Fibroblast of lung (primary cell): Measurements from ENCODE around the gene DYNLT1. TPM values are rescaled to one million over a fixed set of nuclear protein-coding genes. Genes with fewer than 3 reads are reported as not detected.

Experiments
- DNase-seq, 2 donors: peaks; one replicate each; pipeline versions ENCODE4 v3.0.0 to v3.0.0-alpha.2; 2010; ENCODE audit warnings: low read depth in 2 of 2
- H2AFZ ChIP-seq: 2 replicates; pipeline ENCODE4 v1.5.1; 2012; ENCODE audit warnings: low read length, control low read depth, inconsistent platforms
- H3K27ac ChIP-seq: 2 replicates; pipeline ENCODE4 v1.5.1; 2011; ENCODE audit warnings: low read length, control low read depth; ENCODE audit not compliant: insufficient read depth
- H3K27me3 ChIP-seq: 2 replicates; pipeline ENCODE4 v1.5.1; 2011; ENCODE audit warnings: mild to moderate bottlenecking, low read length; ENCODE audit not compliant: control insufficient read depth, insufficient read depth
- H3K36me3 ChIP-seq: 2 replicates; pipeline ENCODE4 v1.5.1; 2011; ENCODE audit warnings: low read length; ENCODE audit not compliant: control insufficient read depth, insufficient read depth
- H3K4me1 ChIP-seq: 2 replicates; pipeline ENCODE4 v1.5.1; 2011; ENCODE audit warnings: low read length; ENCODE audit not compliant: control insufficient read depth, insufficient read depth; ENCODE audit errors: extremely low read depth
- H3K4me2 ChIP-seq: 2 replicates; pipeline ENCODE4 v1.5.1; 2011; ENCODE audit warnings: low read length, control low read depth; ENCODE audit not compliant: insufficient read depth; ENCODE audit errors: extremely low read depth
- H3K4me3 ChIP-seq, 4 experiments: fragments of 200-600 bp in 1 of 4; sonication (generic) in 1 of 4; replicated peaks in 1 of 4; 2 replicates each; pipeline ENCODE4 v1.5.1; 2011 to 2016; ENCODE audit warnings: low read length in 4 of 4, low read depth in 3 of 4, mild to moderate bottlenecking in 3 of 4, control low read depth in 2 of 4, inconsistent platforms in 1 of 4, mixed read lengths in 1 of 4; ENCODE audit not compliant: insufficient read depth in 1 of 4; ENCODE audit errors: control extremely low read depth in 1 of 4
- H3K79me2 ChIP-seq: 2 replicates; pipeline ENCODE4 v1.5.1; 2012; ENCODE audit warnings: mild to moderate bottlenecking, low read length, inconsistent platforms; ENCODE audit not compliant: control insufficient read depth, insufficient read depth
- H3K9ac ChIP-seq: 2 replicates; pipeline ENCODE4 v1.5.1; 2011; ENCODE audit warnings: mild to moderate bottlenecking, low read length, control low read depth; ENCODE audit not compliant: insufficient read depth
- H3K9me3 ChIP-seq: 2 replicates; pipeline ENCODE4 v1.5.1; 2012; ENCODE audit warnings: low read depth, low read length; ENCODE audit not compliant: control insufficient read depth, insufficient read depth
- H4K20me1 ChIP-seq: 2 replicates; pipeline ENCODE4 v1.5.1; 2011; ENCODE audit warnings: low read length; ENCODE audit not compliant: control insufficient read depth, insufficient read depth; ENCODE audit errors: extremely low read depth
- CTCF ChIP-seq, 2 donors: IDR thresholded peaks in 1 of 2; conservative IDR thresholded peaks in 1 of 2; 1 replicate in 1 of 2; 2 replicates in 1 of 2; pipeline ENCODE4 v1.5.1; 2011 to 2012; ENCODE audit warnings: low read length in 2 of 2, control low read depth in 1 of 2, inconsistent platforms in 1 of 2, low read depth in 1 of 2, mild to moderate bottlenecking in 1 of 2
- EZH2 ChIP-seq: IDR thresholded peaks from 2 replicates; pipeline ENCODE4 v1.5.1; 2012; ENCODE audit warnings: low read length, control low read depth, mild to moderate bottlenecking; ENCODE audit errors: missing control alignments
- polyA minus RNA-seq: library from RNA; depleted of rRNA, polyadenylated mRNA; stranded (reverse); fragments of >200 nt; gene quantifications from 2 replicates; pipeline ENCODE4 v1.2.3, GENCODE V29; 2011; ENCODE audit warnings: low replicate concordance
- polyA plus RNA-seq, 2 donors: library from polyadenylated mRNA; depleted of rRNA in 1 of 2; stranded (reverse) in 1 of 2; unstranded in 1 of 2; fragments of >200 nt; gene quantifications; 2 replicates each; pipeline ENCODE4 v1.2.1, GENCODE V29; 2011 to 2012; ENCODE audit warnings: missing spikeins in 1 of 2
- total RNA-seq: library from RNA; depleted of rRNA; stranded (reverse); fragments of >200 nt; gene quantifications from 2 replicates; pipeline ENCODE4 v1.2.1, GENCODE V29; 2014

The DYNLT1 gene
- 85.3 and 92.3 TPM in 2 replicates for total RNA-seq
- polyA plus RNA-seq = 280 and 296 TPM in 2 replicates
- polyA plus RNA-seq (2012) = 275 and 298 TPM in 2 replicates
- polyA minus RNA-seq = 119 and 168 TPM in 2 replicates

DNA sequence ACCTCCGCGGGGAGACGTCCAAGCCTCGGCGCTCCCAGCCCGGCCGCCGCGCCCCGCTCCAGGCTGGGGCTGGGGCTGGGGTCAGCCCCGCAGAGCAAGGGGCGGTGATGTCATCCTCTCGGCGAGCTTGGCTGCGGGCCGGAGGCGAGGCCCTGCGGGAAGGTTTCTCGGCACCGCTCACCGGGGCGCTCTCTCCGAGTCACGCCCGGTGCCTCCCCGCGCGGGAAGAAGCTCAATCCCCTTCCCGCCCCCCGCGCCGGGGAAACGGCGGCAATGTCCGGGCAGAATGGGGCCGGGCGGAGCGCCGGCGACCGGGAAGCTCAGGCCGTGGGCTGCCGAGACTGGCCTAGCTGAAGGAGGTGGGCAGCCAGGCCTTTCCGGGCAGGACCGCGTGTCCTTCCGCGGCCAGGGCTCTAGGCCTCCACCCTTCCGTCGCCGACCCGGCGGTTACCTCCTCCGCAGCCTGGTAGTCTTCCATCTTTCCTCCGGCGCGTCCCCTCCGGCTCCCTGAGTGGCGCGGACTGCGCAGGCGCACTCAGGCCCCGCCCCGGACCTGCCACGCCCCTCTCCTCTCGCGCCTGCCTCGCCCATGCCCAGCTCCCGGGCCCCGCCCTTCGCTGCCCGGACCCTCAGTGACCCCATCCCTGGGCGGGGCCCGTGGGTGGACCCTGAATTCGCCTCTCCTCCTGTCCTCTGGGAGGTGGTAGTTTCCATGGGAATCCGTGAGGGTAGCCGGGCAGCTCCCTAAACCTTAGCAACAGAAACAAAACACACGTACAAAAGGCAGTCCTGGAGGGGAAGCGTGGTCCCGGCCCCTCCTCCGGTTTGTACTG, at the start of gene DYNLT1:
Gene DYNLT1 (minus strand): TSS at position 513 of the 833 bp plus-strand sequence. CDS start 35 bp downstream, at position 478.
- TF ChIP-seq CTCF (conservative IDR thresholded peaks at IDR 0.05 in 1 of 2, IDR thresholded peaks at IDR 0.05 in 1 of 2; ENCODE audit: low read depth in 1 of 2, low read length in 2 of 2) (no peak), EZH2 (no peak)
- peak within 1 kb of the TSS; percentile 65 for H3K4me2 ChIP-seq
- no peaks in the 10 kb centered on the region for H4K20me1 ChIP-seq
- H3K79me2 ChIP-seq = peaks cover 47% of the 10 kb centered on the region
- DNase-seq = peak; percentile 84 to 89
- H3K4me3 ChIP-seq = peak within 1 kb of the TSS; percentile 75 to 98 (median 92)
- H3K9me3 ChIP-seq = no peaks in the 10 kb centered on the region
- no peaks in the 10 kb centered on the region for H3K27me3 ChIP-seq
- H2AFZ ChIP-seq = peak within 1 kb of the TSS; percentile 69
- H3K9ac ChIP-seq = peak within 1 kb of the TSS; percentile 99
- peaks cover 24% of the 10 kb centered on the region for H3K4me1 ChIP-seq
- no peaks in the 10 kb centered on the region for H3K36me3 ChIP-seq
- peak within 1 kb of the TSS; percentile 98 for H3K27ac ChIP-seq

GRCh38 chr6:158688860-158689259, 44.3 kb upstream of the DYNLT1 start:
- no peak for DNase-seq
- H3K27ac ChIP-seq = no peak overlapping the region

More at GRCh38 chr6:158688860-158689259, 44.3 kb upstream of the DYNLT1 start:
- TF ChIP-seq CTCF (conservative IDR thresholded peaks at IDR 0.05 in 1 of 2, IDR thresholded peaks at IDR 0.05 in 1 of 2; ENCODE audit: low read depth in 1 of 2, low read length in 2 of 2) = no peak
- TF ChIP-seq EZH2 = no peak
- H3K9ac ChIP-seq = no peak overlapping the region
- H3K9me3 ChIP-seq = no peaks in the 10 kb centered on the region
- H4K20me1 ChIP-seq = no peaks in the 10 kb centered on the region
- no peak overlapping the region for H2AFZ ChIP-seq
- H3K79me2 ChIP-seq = no peaks in the 10 kb centered on the region
- H3K4me2 ChIP-seq = no peak overlapping the region
- H3K36me3 ChIP-seq = no peaks in the 10 kb centered on the region
- H3K27me3 ChIP-seq = no peaks in the 10 kb centered on the region
- H3K4me3 ChIP-seq = no peak overlapping the region
- no peaks in the 10 kb centered on the region for H3K4me1 ChIP-seq
